ENCODE data around the gene AP4E1.

DNA sequence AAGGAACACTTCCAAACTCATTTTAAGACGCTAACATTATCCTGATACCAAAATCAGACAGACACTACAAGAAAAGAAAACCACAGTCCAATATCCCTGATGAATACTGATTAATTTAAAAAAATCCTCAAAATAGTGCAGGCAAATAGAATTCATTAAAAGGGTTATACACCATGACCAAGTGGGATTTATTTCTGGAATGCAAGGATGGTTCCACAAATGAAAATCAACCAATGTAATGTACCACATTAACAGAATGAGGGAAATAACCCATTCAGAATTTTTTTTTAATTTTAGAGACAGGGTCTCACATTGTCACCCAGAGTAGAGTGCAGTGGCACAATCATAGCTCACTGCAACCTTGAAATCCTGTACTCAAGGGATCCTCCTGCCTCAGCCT is 17.3 kb upstream of the AP4E1 start:
- no peak for TF ChIP-seq EZH2 (IDR thresholded peaks at IDR 0.05; ENCODE audit: borderline replicate concordance, low read depth, low read length, severe bottlenecking)
- TF ChIP-seq, protein P1, sequence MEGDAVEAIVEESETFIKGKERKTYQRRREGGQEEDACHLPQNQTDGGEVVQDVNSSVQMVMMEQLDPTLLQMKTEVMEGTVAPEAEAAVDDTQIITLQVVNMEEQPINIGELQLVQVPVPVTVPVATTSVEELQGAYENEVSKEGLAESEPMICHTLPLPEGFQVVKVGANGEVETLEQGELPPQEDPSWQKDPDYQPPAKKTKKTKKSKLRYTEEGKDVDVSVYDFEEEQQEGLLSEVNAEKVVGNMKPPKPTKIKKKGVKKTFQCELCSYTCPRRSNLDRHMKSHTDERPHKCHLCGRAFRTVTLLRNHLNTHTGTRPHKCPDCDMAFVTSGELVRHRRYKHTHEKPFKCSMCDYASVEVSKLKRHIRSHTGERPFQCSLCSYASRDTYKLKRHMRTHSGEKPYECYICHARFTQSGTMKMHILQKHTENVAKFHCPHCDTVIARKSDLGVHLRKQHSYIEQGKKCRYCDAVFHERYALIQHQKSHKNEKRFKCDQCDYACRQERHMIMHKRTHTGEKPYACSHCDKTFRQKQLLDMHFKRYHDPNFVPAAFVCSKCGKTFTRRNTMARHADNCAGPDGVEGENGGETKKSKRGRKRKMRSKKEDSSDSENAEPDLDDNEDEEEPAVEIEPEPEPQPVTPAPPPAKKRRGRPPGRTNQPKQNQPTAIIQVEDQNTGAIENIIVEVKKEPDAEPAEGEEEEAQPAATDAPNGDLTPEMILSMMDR (IDR thresholded peaks at IDR 0.05; ENCODE audit: extremely low read depth in 1 of 2, insufficient read depth in 1 of 2, low read depth in 1 of 2, low read length in 2 of 2), result no peak
- no peak for TF ChIP-seq POLR2AphosphoS5 (IDR thresholded peaks at IDR 0.05; ENCODE audit: insufficient read depth, low read depth, low read length)

Measured in endothelial cell of umbilical vein (primary cell).